GM19467 (cell line): Measurements from ENCODE around the gene SRRM3.
"Not testable (repeated sequence)": the region's sequence is repeated elsewhere in the genome, so short reads cannot be mapped to it uniquely, and the experiment has no call there.

Experiments used
- ATAC-seq: cut with Tn5 transposase; IDR thresholded peaks from one replicate; pipeline ENCODE4 v1.9.1; 2021; ENCODE audit warnings: mild to moderate bottlenecking, moderate library complexity; ENCODE audit not compliant: unreplicated experiment

Gene SRRM3

DNA sequence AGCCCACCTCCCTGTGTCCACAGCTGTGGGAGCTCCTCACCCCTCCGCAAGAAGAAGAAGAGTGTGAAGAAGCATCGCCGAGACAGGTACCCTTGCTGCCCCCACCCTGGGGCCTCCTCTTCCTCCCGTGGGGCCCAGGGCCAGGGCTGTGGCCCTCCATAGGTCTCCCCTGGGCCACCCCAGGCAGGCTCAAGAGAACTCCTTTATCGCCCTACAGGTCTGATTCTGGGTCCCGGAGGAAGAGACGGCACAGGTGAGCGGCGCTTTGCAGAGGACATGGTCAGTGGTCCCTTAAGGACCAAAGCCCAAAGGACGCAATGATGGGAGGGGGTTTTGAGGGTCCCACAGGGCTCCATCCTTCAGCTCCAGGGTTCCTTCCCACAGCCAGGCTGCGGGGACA, 59.6 kb downstream of the SRRM3 start:
- no peak for ATAC-seq

DNA sequence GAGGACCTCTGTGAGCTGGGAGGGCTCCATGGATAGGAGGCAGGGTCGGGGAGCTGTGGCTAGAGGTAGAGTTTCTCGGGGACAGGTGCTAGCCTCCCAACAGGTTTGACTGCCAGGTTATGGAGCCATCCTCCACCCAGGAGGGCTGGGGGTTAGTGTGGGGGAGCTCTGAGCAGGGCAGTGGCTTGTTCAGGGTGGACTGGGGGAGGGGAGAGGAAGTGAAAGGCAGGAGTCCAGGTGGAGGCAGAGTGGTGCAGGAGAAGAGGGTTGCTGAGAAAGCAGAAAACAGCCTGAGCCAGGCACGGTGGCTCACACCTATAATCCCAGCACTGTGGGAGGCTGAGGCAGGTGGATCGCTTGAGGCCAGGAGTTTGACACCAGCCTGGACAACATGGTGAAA, 60.2 kb downstream of the SRRM3 start:
- no peak for ATAC-seq

GRCh38 chr7:76262683-76263402, 61.1 kb downstream of the SRRM3 start:
- no peak for ATAC-seq

- no peak for ATAC-seq
These were observed 63.6 kb downstream of the SRRM3 start for GRCh38 chr7:76265299-76265698.

DNA sequence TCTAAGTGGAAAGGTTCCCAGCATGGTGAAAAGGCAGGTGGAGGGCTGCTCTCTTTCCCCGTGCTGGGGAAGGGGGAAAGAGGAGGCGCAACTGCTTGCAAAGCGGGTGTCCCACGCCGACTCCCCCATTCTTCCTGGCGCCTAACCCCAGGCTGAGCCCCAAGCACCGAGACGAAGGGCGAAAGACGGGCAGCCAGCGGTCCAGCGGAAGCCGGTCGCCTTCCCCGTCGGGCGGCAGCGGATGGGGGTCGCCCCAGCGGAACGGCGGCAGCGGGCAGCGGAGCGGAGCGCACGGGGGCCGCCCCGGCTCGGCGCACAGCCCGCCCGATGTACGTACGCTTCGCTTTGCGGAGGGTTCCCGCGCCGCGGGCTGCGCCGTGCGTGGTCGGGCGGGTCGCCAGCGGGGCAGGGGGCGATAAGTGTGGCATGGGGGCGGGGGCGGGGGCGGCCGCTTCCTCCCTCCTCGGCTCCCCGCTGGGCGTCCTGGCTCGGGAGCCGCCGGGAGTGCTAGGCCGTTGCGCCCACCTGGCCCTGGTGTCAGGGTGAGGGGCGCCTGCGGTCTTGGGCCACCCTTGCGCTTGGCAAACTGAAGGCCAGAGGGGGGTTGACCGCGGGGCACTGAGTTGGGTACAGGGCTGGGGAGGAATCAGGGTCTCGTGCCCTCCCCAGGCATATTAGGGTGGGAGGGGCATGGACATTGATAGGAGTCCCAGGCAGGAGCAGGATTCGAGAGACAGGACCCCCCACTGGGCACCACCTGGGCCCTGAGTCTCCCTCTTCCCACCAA, 65.6 kb downstream of the SRRM3 start:
- ATAC-seq: no peak

DNA sequence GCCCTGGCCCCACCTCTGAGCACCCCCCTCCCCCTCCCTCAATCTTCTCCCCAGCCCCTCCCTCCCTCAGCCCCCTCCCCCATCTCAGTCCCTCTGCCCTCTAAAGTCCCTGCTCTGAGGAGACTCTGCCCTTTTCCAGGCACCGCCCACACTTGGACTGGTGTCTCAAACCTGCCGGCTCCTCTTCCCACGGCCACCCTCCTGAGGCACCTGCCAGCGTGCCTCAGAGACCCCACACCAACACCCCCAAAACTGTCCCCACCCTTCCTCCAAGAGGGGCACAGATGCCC, 66.1 kb downstream of the SRRM3 start:
- ATAC-seq: no peak

DNA sequence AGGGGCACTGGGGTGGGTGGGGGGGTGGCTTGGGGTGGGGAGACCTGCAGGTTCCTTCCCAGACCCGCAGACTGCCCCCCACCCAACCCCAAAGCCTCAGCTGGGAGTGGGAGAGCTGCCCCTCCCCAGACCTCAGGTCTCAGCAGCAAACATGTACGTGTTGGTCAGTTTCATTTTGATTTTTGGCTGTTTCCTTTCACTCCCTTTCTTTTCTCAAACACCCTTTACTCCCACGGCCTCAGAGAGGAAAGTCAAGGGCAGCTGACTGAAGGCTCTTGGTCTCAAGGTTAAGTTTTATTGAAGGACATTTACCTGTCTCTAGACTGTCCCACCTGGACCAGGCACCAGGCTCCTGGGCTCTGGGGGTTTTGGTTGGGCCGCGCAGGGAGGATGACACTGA, 66.7 kb downstream of the SRRM3 start:
- ATAC-seq: no peak

GRCh38 chr7:76269895-76270294, 68.2 kb downstream of the SRRM3 start:
- ATAC-seq: no peak

DNA sequence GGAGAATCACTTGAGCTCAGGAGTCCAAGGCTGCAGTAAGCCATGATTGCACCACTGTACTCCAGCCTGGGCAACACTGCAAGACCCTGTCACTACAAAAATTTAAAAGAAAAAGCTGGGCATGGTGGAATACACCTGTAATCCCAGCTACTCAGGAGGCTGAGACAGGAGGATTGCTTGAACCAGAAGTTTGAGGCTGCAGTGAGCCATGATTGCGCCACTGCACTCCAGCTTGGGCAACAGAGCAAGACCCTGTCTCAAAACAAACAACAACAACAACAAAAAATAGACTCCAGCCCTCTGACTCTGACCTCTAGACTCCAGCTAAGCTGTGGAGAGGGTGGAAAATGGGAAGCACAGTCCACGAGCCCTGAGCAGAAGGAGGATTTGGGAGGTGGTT, 69.7 kb downstream of the SRRM3 start:
- ATAC-seq: not testable (repeated sequence)

DNA sequence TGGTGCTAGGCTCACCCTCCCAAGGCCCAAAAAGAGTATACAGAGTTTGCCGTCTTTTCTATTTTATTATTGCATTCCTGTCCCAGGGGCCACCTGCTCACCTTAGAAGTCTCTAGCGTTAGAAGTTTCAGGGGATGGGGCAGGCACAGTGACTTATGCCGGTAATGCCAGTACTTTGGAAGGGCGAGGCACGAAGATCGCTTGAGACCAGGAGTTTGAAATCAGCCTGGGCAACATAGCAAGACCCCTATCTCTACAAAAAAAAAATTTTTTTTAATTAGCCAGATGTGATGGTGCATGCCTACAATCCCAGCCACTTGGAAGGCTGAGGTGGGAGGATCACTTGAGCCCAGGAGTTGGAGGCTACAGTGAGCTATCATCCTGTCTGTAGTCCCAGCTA, 70.4 kb downstream of the SRRM3 start:
- ATAC-seq: no peak

DNA sequence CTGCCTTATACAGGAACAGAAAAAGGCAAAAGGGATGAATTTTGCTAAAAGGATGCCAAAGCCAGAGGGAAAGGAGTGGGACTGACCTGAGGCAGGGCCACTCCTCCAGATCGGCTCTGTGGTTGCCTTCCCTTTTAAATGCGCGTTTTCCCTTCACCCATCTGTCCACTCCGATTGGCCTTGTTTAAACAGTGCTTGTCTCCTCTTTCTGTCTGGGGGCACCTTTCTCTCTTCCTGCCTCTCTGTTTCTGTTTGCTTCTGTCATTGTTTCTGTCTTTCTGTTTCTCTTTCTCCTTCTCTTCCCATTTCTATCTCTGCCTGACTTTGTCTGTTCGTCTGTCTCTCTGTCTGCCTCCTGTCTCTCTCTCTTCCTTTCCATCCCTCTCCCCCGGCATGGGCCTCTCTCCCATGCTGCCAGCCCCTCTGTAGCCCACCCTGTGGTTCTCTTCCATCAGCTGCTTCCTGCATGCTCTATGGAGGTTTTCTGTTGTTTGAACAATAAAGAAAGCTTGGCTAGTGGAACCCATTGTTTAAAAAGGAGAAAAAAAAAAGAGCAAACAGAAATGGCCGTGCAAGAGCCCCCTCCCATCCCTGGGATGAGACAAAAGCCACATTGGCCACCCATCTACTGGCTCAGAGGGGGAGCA, 71.3 kb downstream of the SRRM3 start:
- ATAC-seq: no peak

DNA sequence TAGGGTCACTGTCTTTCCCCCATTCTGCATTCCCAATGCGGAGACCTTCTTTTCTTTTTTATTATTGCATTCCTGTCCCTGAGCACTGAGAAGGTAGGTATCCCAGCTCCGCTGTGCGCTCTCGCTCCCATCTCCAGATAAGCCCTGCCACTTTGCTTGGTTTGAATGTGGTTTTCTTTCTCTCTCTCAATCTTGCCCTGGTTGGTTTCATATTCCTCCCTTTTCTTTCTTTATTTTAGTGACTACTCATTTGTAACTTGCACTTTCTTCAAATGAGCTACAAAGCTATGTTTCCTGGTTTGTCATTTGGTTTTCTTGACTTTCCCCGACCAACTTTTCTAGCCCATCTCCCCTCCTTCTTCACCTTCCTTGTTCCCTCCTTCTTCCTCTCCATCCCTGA, 71.8 kb downstream of the SRRM3 start:
- ATAC-seq: no peak

GRCh38 chr7:76278540-76278939, 76.8 kb downstream of the SRRM3 start:
- ATAC-seq: no peak

DNA sequence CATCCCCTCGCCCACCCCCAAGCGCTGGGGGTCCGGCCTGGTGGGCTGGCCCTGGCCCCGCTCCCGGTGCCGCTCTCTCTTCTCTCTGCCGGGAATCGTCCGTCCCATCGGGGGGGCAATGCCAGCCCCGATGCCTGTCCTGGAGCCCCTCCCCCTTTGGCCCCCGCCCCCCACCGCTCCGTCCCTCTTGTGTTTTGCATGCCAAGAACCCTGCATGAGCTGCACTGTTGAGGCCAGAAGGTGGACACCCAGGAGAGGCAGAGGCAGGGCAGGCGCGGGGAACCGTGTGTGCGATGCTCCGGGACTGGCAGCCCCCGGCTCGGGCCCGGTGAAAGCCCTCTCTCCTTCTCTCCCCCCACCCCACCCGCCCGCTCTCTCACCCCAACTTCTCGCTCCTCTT, 78.7 kb downstream of the SRRM3 start:
- ATAC-seq: no peak

DNA sequence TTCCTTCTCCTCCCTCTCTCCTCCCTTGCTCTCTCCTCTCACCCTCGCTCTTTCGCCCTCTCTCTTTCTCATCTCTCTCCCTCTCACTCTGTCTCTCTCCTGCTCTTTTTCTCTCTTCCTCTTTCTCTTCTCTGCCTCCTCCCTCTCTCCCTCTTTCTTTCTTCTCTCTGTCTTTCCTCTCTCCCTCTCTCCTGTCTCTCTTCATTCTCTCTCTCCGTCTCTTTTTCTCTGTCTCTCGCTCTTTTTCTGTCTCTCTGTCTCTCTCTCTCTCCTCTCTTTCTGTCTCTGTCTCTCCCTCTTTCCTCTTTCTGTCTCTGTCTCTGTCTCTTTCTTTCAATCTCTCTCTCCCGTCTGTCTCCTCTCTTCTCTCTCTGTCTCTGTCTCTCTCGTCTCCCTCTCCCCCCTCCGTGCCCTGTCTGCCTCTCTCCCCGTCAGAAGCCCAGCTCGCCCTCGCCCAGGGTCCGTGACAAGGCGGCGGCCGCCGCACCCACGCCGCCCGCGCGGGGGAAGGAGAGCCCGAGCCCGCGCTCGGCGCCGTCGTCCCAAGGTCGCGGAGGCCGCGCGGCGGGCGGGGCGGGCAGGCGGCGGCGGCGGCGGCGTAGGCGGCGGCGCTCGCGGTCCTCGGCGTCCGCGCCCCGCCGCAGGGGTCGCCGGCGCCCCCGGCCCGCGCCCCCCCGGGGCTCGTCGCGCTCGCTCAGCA, 79.5 kb downstream of the SRRM3 start:
- ATAC-seq: no peak

DNA sequence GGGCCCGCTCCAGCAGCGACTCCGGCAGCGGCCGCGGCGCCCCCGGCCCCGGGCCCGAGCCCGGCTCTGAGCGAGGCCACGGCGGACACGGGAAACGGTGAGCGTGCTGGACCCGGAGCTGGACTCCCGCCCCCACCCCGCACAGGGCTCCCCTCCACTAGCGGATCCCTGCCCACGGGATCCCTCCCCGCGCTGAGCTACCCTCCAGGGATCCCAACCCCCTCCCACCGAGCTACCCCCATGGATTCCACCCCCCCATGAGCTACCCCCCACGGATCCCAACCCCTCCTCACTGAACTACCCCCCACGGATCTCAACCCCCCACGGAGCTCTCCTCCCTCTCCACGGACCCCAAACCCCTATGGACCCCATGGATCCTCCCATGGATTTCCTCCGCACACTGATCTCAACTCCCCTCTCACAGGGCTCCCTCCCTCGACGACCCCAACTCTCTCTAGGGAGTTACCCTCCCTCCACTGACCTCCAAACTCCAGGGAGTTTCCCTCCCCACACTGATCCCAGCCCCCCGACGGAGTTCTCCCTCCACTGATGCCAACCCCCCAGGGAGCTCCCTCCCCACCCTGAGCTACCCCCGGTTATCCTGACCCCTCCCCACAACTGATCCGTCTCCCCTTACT, 80.1 kb downstream of the SRRM3 start:
- ATAC-seq: no peak

GRCh38 chr7:76282344-76283253, 80.9 kb downstream of the SRRM3 start:
- no peak for ATAC-seq

DNA sequence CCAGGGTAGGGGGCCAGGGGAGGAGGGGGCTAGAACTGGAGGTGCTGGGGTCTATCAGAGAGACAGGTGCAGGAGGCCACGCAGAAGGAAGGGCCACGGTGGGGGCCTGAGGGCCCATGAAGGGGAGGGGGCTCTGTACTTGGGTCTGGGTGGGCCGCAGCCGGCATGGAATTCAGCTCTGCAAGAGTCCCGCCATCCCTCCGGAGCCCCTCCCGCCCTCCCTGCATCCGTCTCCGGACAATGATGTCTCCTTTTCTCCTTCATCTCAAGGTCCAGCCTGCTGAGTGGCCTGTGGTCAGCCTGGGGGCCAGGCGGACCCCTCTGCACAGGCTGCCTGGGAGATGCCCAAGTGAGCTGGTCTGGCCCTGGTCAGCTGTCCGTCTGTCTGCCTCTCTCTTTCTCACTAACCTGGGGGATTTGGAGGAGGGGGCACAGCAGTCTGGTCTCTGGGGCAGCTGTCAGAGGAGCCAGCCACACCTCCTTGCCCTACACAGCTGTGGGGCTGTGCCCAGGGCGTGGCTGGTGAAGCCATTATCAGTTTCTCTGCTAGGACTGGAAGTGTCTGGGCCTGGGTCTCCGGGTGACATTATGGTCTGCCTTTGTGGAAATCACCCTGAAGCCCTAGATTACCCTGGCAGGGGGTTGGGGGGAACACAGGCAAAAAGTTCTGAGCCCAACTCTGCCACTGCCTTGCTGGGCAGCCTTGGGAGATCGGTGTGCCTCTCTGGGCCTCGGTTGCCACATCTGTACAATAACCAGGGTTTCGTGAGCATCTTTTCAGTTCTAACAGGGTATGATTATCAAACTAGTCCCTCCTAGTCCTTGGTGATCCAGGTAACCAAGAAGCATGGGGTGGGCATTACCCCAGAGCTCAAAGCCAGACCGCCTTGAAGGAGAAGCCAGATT, 81.8 kb downstream of the SRRM3 start:
- ATAC-seq: no peak
